NCI-H2171 treated with DMSO at 0.1 percent for 48 hours (cell line): ENCODE data around the gene SYNE1.

Source experiments
- DNase-seq: peaks from one replicate; lab custom pipeline; 2025; lab: John Stamatoyannopoulos, UW

SYNE1 gene

GRCh38 chr6:152314483-152314832 lies 322.7 kb downstream of the SYNE1 start:
- no peak for DNase-seq

- DNase-seq, result no peak
These were observed 323.4 kb downstream of the SYNE1 start for GRCh38 chr6:152313542-152314482.

- DNase-seq, result no peak
These were observed 324.7 kb downstream of the SYNE1 start for GRCh38 chr6:152312434-152312833.

- DNase-seq, result no peak
These were observed 326.7 kb downstream of the SYNE1 start for GRCh38 chr6:152310371-152310954.

GRCh38 chr6:152309648-152310047 lies 327.5 kb downstream of the SYNE1 start:
- no peak for DNase-seq

- no peak for DNase-seq
These were observed 328.2 kb downstream of the SYNE1 start for GRCh38 chr6:152309006-152309405.

- no peak for DNase-seq
These were observed 328.9 kb downstream of the SYNE1 start for GRCh38 chr6:152308306-152308705.

- DNase-seq, result no peak
These were observed 331.5 kb downstream of the SYNE1 start for GRCh38 chr6:152305672-152306071.

GRCh38 chr6:152301765-152302568 lies 335.2 kb downstream of the SYNE1 start:
- DNase-seq, result peak; percentile 78

- no peak for DNase-seq
These were observed 336.0 kb downstream of the SYNE1 start for GRCh38 chr6:152301021-152301764.

- DNase-seq, result no peak
These were observed 336.6 kb downstream of the SYNE1 start for GRCh38 chr6:152300517-152300916.

- peak; percentile 27 for DNase-seq
These were observed 338.1 kb downstream of the SYNE1 start for GRCh38 chr6:152298848-152299735.

GRCh38 chr6:152298055-152298647 lies 339.0 kb downstream of the SYNE1 start:
- DNase-seq, result peak; percentile 20

- no peak for DNase-seq
These were observed 340.4 kb downstream of the SYNE1 start for GRCh38 chr6:152296648-152297376.

GRCh38 chr6:152295920-152296319 lies 341.2 kb downstream of the SYNE1 start:
- DNase-seq, result no peak

GRCh38 chr6:152295346-152295745 lies 341.8 kb downstream of the SYNE1 start:
- DNase-seq, result no peak

GRCh38 chr6:152293404-152293803 lies 343.8 kb downstream of the SYNE1 start:
- peak; percentile 76 for DNase-seq

GRCh38 chr6:152292555-152292954 lies 344.6 kb downstream of the SYNE1 start:
- DNase-seq, result no peak

GRCh38 chr6:152290693-152291092 lies 346.5 kb downstream of the SYNE1 start:
- DNase-seq, result no peak

- DNase-seq, result peak; percentile 61
These were observed 359.3 kb downstream of the SYNE1 start for GRCh38 chr6:152277826-152278329.
